B cell (primary cell): Measurements from ENCODE around the gene RAD51B. TPM values are rescaled to one million over a fixed set of nuclear protein-coding genes. Genes with fewer than 3 reads are reported as not detected.
A peak's percentile ranks its signal among the peaks of the same experiment; 100 is the strongest.

Source experiments
- ATAC-seq: fragments of 200-7000 bp; cut with Tn5 transposase; one replicate; pipeline ENCODE4 v1.10.0; 2021; ENCODE audit warnings: low read depth, mild to moderate bottlenecking, moderate number of reproducible peaks, moderate library complexity
- CTCF ChIA-PET: fragments of 350-600 bp; sonication (Branson Sonifier 250); formaldehyde crosslinking; loops from one replicate; lab custom pipeline; 2021; ENCODE audit warnings: antibody characterized with exemption, inconsistent platforms; lab: Charles Lee
- POLR2A ChIA-PET: fragments of 350-600 bp; sonication (Branson Sonifier 250); formaldehyde crosslinking; loops from one replicate; lab custom pipeline; 2021; ENCODE audit warnings: antibody characterized with exemption; lab: Charles Lee
- DNase-seq: peaks from one replicate; pipeline ENCODE4 v3.0.0; 2013
- H2AFZ ChIP-seq: 2 replicates; pipeline ENCODE4 v1.6.1; 2012; ENCODE audit warnings: mild to moderate bottlenecking, low read depth, low read length; ENCODE audit not compliant: insufficient read depth, poor library complexity, severe bottlenecking
- H3K27ac ChIP-seq, 2 donors: 1 replicate in 1 of 2; 2 replicates in 1 of 2; pipeline ENCODE4 v1.5.1; 2012 to 2013; ENCODE audit warnings: low read length in 2 of 2, mild to moderate bottlenecking in 2 of 2, moderate library complexity in 1 of 2
- H3K27me3 ChIP-seq, 4 experiments: fragments of 200-600 bp in 1 of 4; sonication (generic) in 1 of 4; replicated peaks in 1 of 4; 1 replicate in 2 of 4; 2 replicates in 2 of 4; pipeline versions ENCODE4 v1.6.1 to v1.7.0; 2013 to 2016; ENCODE audit warnings: low read length in 3 of 4, mild to moderate bottlenecking in 2 of 4, mixed read lengths in 1 of 4, moderate library complexity in 1 of 4; ENCODE audit not compliant: insufficient read depth in 4 of 4, control insufficient read depth in 3 of 4; ENCODE audit errors: control extremely low read depth in 1 of 4
- H3K36me3 ChIP-seq, 2 experiments: replicated peaks in 1 of 2; 1 replicate in 1 of 2; 2 replicates in 1 of 2; pipeline versions ENCODE4 v1.6.1 to v1.7.1; 2013; ENCODE audit warnings: low read length in 1 of 2; ENCODE audit not compliant: insufficient read depth in 2 of 2, control insufficient read depth in 1 of 2; ENCODE audit errors: control extremely low read depth in 1 of 2, extremely low read depth in 1 of 2
- H3K4me1 ChIP-seq, 2 donors: fragments of 200-600 bp in 1 of 2; sonication (generic) in 1 of 2; 1 replicate in 1 of 2; 2 replicates in 1 of 2; pipeline versions ENCODE4 v1.5.1 to v1.6.1; 2013 to 2017; ENCODE audit warnings: low read length in 2 of 2; ENCODE audit not compliant: control insufficient read depth in 2 of 2, insufficient read depth in 2 of 2
- H3K4me2 ChIP-seq: replicated peaks from 2 replicates; pipeline ENCODE3; 2012; ENCODE audit warnings: mild to moderate bottlenecking, low read depth, low read length; ENCODE audit not compliant: poor library complexity, severe bottlenecking
- H3K4me3 ChIP-seq, 5 experiments: fragments of 200-600 bp in 1 of 5; sonication (generic) in 1 of 5; 1 replicate in 3 of 5; 2 replicates in 2 of 5; pipeline versions ENCODE4 v1.5.1 to v1.7.0; 2011 to 2016; ENCODE audit warnings: low read length in 4 of 5, mild to moderate bottlenecking in 4 of 5, low read depth in 2 of 5, control low read depth in 1 of 5, moderate library complexity in 1 of 5; ENCODE audit not compliant: insufficient read depth in 1 of 5; ENCODE audit errors: control extremely low read depth in 1 of 5, extremely low read depth in 1 of 5
- H3K79me2 ChIP-seq: fragments of 200-600 bp; sonication (generic); one replicate; pipeline ENCODE4 v1.6.0; 2016; ENCODE audit warnings: low read length; ENCODE audit not compliant: control insufficient read depth, insufficient read depth
- H3K9ac ChIP-seq: fragments of 200-600 bp; sonication (generic); 2 replicates; pipeline ENCODE4 v1.6.1; 2017; ENCODE audit warnings: mild to moderate bottlenecking, low read length, moderate library complexity
- H3K9me3 ChIP-seq, 3 donors: one replicate each; pipeline versions ENCODE4 v1.6.1 to v1.7.1; 2013; ENCODE audit warnings: low read length in 2 of 3; ENCODE audit not compliant: control insufficient read depth in 2 of 3, insufficient read depth in 1 of 3; ENCODE audit errors: control extremely low read depth in 1 of 3
- H4K20me1 ChIP-seq: 2 replicates; pipeline ENCODE4 v1.6.0; 2012; ENCODE audit warnings: mild to moderate bottlenecking, low read length; ENCODE audit not compliant: insufficient read depth, control insufficient read depth, poor library complexity, severe bottlenecking
- H3K27ac Mint-ChIP-seq: one replicate; pipeline ENCODE4 v1.8.0; 2021; ENCODE audit warnings: mixed read lengths
- H3K27me3 Mint-ChIP-seq: one replicate; pipeline ENCODE4 v1.8.0; 2021; ENCODE audit warnings: mixed read lengths
- H3K4me1 Mint-ChIP-seq: one replicate; pipeline ENCODE4 v1.8.0; 2021; ENCODE audit warnings: mixed read lengths
- H3K4me3 Mint-ChIP-seq: one replicate; pipeline ENCODE4 v1.8.0; 2021; ENCODE audit warnings: mixed read lengths
- H3K9me3 Mint-ChIP-seq: one replicate; pipeline ENCODE4 v1.8.0; 2022; ENCODE audit warnings: mixed read lengths; ENCODE audit not compliant: insufficient read depth
- EZH2 ChIP-seq: IDR thresholded peaks from 2 replicates; pipeline ENCODE4 v1.6.1; 2012; ENCODE audit warnings: borderline replicate concordance, low read depth, mild to moderate bottlenecking, moderate library complexity, low read length; ENCODE audit not compliant: insufficient read depth, poor library complexity, severe bottlenecking
- WGBS: methylation state at CpG from one replicate; pipeline ENCODE4 v1.1.5; 2013; ENCODE audit warnings: missing lambda C conversion rate; ENCODE audit not compliant: insufficient coverage; 5-methylcytosine and 5-hydroxymethylcytosine counted together
- intact Hi-C: fragments of 100-400 bp; cut with micrococcal nuclease; formaldehyde crosslinking; loops from one replicate; pipeline ENCODE4 v1.10.0; 2022
- polyA plus RNA-seq: library from polyadenylated mRNA; depleted of rRNA; stranded (reverse); fragments of >200 nt; gene quantifications from 2 replicates; pipeline ENCODE4 v1.2.3, GENCODE V29; 2012
- total RNA-seq, 2 donors: library from RNA; stranded (reverse); fragments of 120-200 nt in 1 of 2; gene quantifications; 1 replicate in 1 of 2; 2 replicates in 1 of 2; pipeline versions ENCODE4 v1.2.3 to v1.2.4, GENCODE V29; 2013 to 2022
- TF ChIP-seq, protein P1 (sequence below): fragments of 200-600 bp; IDR thresholded peaks from one replicate; pipeline ENCODE4 v1.8.0; 2022; ENCODE audit warnings: antibody characterized with exemption, mild to moderate bottlenecking

Gene RAD51B
- total and polyA plus RNA-seq, 2 donors (not counting 1 experiment from before 2014, with no cell fraction given): 6.5 to 60.6 TPM

DNA sequence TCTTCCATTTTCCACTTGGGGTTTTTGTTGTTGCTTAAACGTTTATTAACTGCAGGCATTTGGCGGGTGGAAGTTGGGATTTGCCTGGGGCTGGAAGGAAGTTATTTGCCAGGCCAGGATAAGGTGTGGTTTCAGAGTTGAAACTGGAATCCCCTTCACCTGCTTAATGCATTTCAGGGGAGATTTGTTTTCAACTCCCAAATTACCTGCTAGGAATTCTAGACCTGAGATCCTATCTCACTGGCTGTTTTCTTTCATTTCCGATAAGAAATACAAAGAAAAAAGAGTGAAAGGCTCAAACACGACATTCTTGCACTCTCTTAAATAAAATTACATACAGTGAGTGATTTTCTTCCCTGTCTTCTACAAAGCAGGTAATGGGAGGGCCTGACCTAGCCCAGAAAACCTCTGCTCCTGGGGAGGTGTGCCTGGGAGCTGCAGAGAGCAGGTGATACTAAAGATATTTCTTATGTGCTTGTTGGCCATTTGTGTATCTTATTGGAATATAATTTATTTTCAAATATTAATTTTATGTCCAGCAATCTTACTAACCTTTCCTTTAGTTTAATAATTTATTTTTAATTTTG is 695.1 kb downstream of the RAD51B start:
- ChIA-PET CTCF (interaction anchor here (0.7 to 1.5 kb wide), 5 partner anchors 24 to 549 kb away, joined by 3 to 8 read pairs (median 3); no protein-coding TSS in a partner anchor), POLR2A (interaction anchor here (0.6 to 0.7 kb wide), 3 partner anchors 112 to 273 kb away, joined by 3 to 11 read pairs (median 9); no protein-coding TSS in a partner anchor)
- H3K4me1 ChIP-seq: peaks cover 60 to 69% of the 10 kb centered on the region in 2 donors
- H3K4me1 Mint-ChIP-seq: peaks cover 59% of the 10 kb centered on the region
- no peaks in the 10 kb centered on the region for H3K27me3 Mint-ChIP-seq
- intact Hi-C loops: loop anchor here (5.0 to 10.0 kb wide), 3 partner anchors 110 to 300 kb away; no protein-coding TSS in a partner anchor
- TF ChIP-seq, protein P1, sequence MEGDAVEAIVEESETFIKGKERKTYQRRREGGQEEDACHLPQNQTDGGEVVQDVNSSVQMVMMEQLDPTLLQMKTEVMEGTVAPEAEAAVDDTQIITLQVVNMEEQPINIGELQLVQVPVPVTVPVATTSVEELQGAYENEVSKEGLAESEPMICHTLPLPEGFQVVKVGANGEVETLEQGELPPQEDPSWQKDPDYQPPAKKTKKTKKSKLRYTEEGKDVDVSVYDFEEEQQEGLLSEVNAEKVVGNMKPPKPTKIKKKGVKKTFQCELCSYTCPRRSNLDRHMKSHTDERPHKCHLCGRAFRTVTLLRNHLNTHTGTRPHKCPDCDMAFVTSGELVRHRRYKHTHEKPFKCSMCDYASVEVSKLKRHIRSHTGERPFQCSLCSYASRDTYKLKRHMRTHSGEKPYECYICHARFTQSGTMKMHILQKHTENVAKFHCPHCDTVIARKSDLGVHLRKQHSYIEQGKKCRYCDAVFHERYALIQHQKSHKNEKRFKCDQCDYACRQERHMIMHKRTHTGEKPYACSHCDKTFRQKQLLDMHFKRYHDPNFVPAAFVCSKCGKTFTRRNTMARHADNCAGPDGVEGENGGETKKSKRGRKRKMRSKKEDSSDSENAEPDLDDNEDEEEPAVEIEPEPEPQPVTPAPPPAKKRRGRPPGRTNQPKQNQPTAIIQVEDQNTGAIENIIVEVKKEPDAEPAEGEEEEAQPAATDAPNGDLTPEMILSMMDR: no peak
- no peak for TF ChIP-seq EZH2
- no peaks in the 10 kb centered on the region for H3K9me3 ChIP-seq
- WGBS: no CpG with 5 or more reads among the region's 4 CpGs
- no peak overlapping the region for H2AFZ ChIP-seq
- no peak overlapping the region for H3K4me3 ChIP-seq
- H3K4me3 Mint-ChIP-seq: no peak overlapping the region
- no peaks in the 10 kb centered on the region for H3K36me3 ChIP-seq
- peak overlapping the region; percentile 3 for H3K9ac ChIP-seq
- H3K27me3 ChIP-seq: no peaks in the 10 kb centered on the region
- peak overlapping the region; percentile 66 for H3K4me2 ChIP-seq
- H3K9me3 Mint-ChIP-seq: no peaks in the 10 kb centered on the region
- no peak for DNase-seq
- peak overlapping the region; percentile 90 for H3K27ac ChIP-seq
- peaks cover 12% of the 10 kb centered on the region for H3K79me2 ChIP-seq
- H4K20me1 ChIP-seq: no peaks in the 10 kb centered on the region
- ATAC-seq: no peak
- peak overlapping the region; percentile 88 for H3K27ac Mint-ChIP-seq

DNA sequence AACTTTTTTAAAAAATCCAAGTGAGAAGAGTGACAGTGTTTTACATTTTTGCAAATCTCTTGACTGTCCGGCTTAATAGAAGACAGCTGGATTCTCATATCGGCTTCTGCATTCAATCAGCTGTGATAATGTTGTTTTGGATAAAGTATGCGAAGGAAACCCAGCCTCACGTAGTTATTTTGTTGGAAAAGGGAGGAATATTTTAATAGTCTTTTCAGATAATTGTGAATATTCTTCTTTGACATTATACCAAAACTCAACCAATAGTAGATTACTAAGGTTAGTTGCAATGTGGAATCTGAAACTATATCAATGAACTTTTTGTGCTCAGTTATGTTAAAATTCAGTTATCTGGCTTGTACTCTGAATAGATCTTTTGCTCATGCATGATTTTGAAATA is 696.8 kb downstream of the RAD51B start:
- Histone ChIP-seq H3K27me3 (no peaks in the 10 kb centered on the region), H3K4me1 (peaks cover 67 to 77% of the 10 kb centered on the region in 2 donors), H3K4me2 (no peak overlapping the region), H3K9ac (no peak overlapping the region), H3K36me3 (no peaks in the 10 kb centered on the region), H2AFZ (no peak overlapping the region), H4K20me1 (no peaks in the 10 kb centered on the region), H3K9me3 (no peaks in the 10 kb centered on the region), H3K27ac (no peak overlapping the region), H3K79me2 (peaks cover 12% of the 10 kb centered on the region), H3K4me3 (no peak overlapping the region)
- no peaks in the 10 kb centered on the region for H3K27me3 Mint-ChIP-seq
- H3K9me3 Mint-ChIP-seq: no peaks in the 10 kb centered on the region
- no peak overlapping the region for H3K4me3 Mint-ChIP-seq
- TF ChIP-seq EZH2: no peak
- TF ChIP-seq, protein P1: no peak
- no peak for ATAC-seq
- DNase-seq: no peak
- WGBS: 94% methylated on average over 2 of the region's 4 CpGs
- ChIA-PET POLR2A (interaction anchor here (0.7 kb wide), 1 partner anchor 152 kb away, joined by 4 read pairs; no protein-coding TSS in a partner anchor), CTCF (interaction anchor here (1.4 kb wide), 1 partner anchor 266 kb away, joined by 5 read pairs; no protein-coding TSS in a partner anchor)
- H3K4me1 Mint-ChIP-seq: peaks cover 64% of the 10 kb centered on the region
- intact Hi-C loops: loop anchor here (10.0 kb wide), 2 partner anchors 112 to 298 kb away; no protein-coding TSS in a partner anchor
- no peak overlapping the region for H3K27ac Mint-ChIP-seq
